Fibroblast of lung (primary cell): ENCODE data around the gene DCDC2B. TPM values are rescaled to one million over a fixed set of nuclear protein-coding genes. Genes with fewer than 3 reads are reported as not detected.

Source experiments
- DNase-seq, 2 donors: peaks; one replicate each; pipeline versions ENCODE4 v3.0.0 to v3.0.0-alpha.2; 2010; ENCODE audit warnings: low read depth in 2 of 2
- H2AFZ ChIP-seq: 2 replicates; pipeline ENCODE4 v1.5.1; 2012; ENCODE audit warnings: low read length, control low read depth, inconsistent platforms
- H3K27ac ChIP-seq: 2 replicates; pipeline ENCODE4 v1.5.1; 2011; ENCODE audit warnings: low read length, control low read depth; ENCODE audit not compliant: insufficient read depth
- H3K27me3 ChIP-seq: 2 replicates; pipeline ENCODE4 v1.5.1; 2011; ENCODE audit warnings: mild to moderate bottlenecking, low read length; ENCODE audit not compliant: control insufficient read depth, insufficient read depth
- H3K36me3 ChIP-seq: 2 replicates; pipeline ENCODE4 v1.5.1; 2011; ENCODE audit warnings: low read length; ENCODE audit not compliant: control insufficient read depth, insufficient read depth
- H3K4me1 ChIP-seq: 2 replicates; pipeline ENCODE4 v1.5.1; 2011; ENCODE audit warnings: low read length; ENCODE audit not compliant: control insufficient read depth, insufficient read depth; ENCODE audit errors: extremely low read depth
- H3K4me2 ChIP-seq: 2 replicates; pipeline ENCODE4 v1.5.1; 2011; ENCODE audit warnings: low read length, control low read depth; ENCODE audit not compliant: insufficient read depth; ENCODE audit errors: extremely low read depth
- H3K4me3 ChIP-seq, 4 experiments: fragments of 200-600 bp in 1 of 4; sonication (generic) in 1 of 4; replicated peaks in 1 of 4; 2 replicates each; pipeline ENCODE4 v1.5.1; 2011 to 2016; ENCODE audit warnings: low read length in 4 of 4, low read depth in 3 of 4, mild to moderate bottlenecking in 3 of 4, control low read depth in 2 of 4, inconsistent platforms in 1 of 4, mixed read lengths in 1 of 4; ENCODE audit not compliant: insufficient read depth in 1 of 4; ENCODE audit errors: control extremely low read depth in 1 of 4
- H3K79me2 ChIP-seq: 2 replicates; pipeline ENCODE4 v1.5.1; 2012; ENCODE audit warnings: mild to moderate bottlenecking, low read length, inconsistent platforms; ENCODE audit not compliant: control insufficient read depth, insufficient read depth
- H3K9ac ChIP-seq: 2 replicates; pipeline ENCODE4 v1.5.1; 2011; ENCODE audit warnings: mild to moderate bottlenecking, low read length, control low read depth; ENCODE audit not compliant: insufficient read depth
- H3K9me3 ChIP-seq: 2 replicates; pipeline ENCODE4 v1.5.1; 2012; ENCODE audit warnings: low read depth, low read length; ENCODE audit not compliant: control insufficient read depth, insufficient read depth
- H4K20me1 ChIP-seq: 2 replicates; pipeline ENCODE4 v1.5.1; 2011; ENCODE audit warnings: low read length; ENCODE audit not compliant: control insufficient read depth, insufficient read depth; ENCODE audit errors: extremely low read depth
- CTCF ChIP-seq, 2 donors: IDR thresholded peaks in 1 of 2; conservative IDR thresholded peaks in 1 of 2; 1 replicate in 1 of 2; 2 replicates in 1 of 2; pipeline ENCODE4 v1.5.1; 2011 to 2012; ENCODE audit warnings: low read length in 2 of 2, control low read depth in 1 of 2, inconsistent platforms in 1 of 2, low read depth in 1 of 2, mild to moderate bottlenecking in 1 of 2
- EZH2 ChIP-seq: IDR thresholded peaks from 2 replicates; pipeline ENCODE4 v1.5.1; 2012; ENCODE audit warnings: low read length, control low read depth, mild to moderate bottlenecking; ENCODE audit errors: missing control alignments
- polyA plus RNA-seq, 2 donors: library from polyadenylated mRNA; depleted of rRNA in 1 of 2; stranded (reverse) in 1 of 2; unstranded in 1 of 2; fragments of >200 nt; gene quantifications; 2 replicates each; pipeline ENCODE4 v1.2.1, GENCODE V29; 2011 to 2012; ENCODE audit warnings: missing spikeins in 1 of 2
- total RNA-seq: library from RNA; depleted of rRNA; stranded (reverse); fragments of >200 nt; gene quantifications from 2 replicates; pipeline ENCODE4 v1.2.1, GENCODE V29; 2014

DCDC2B gene
- total and polyA plus RNA-seq, 2 donors (not counting 1 experiment from before 2014, with no cell fraction given): not detected

- TF ChIP-seq CTCF (conservative IDR thresholded peaks at IDR 0.05 in 1 of 2, IDR thresholded peaks at IDR 0.05 in 1 of 2; ENCODE audit: low read depth in 1 of 2, low read length in 2 of 2): no peak
- TF ChIP-seq EZH2: no peak
These were observed 30.4 kb downstream of the DCDC2B start for GRCh38 chr1:32239337-32239736.

GRCh38 chr1:32239790-32240139 lies 30.9 kb downstream of the DCDC2B start:
- Histone ChIP-seq H3K27me3 (no peaks in the 10 kb centered on the region), H3K9ac (peak overlapping the region; percentile 78), H3K4me1 (peaks cover 11% of the 10 kb centered on the region), H3K79me2 (no peaks in the 10 kb centered on the region), H2AFZ (no peak overlapping the region), H3K27ac (peak overlapping the region; percentile 86), H3K4me2 (peak overlapping the region; percentile 29), H3K9me3 (no peaks in the 10 kb centered on the region), H3K4me3 (peak overlapping the region in 3 of 4 experiments; percentile 64 to 81 (median 80)), H4K20me1 (no peaks in the 10 kb centered on the region), H3K36me3 (peaks cover 8% of the 10 kb centered on the region)
- TF ChIP-seq EZH2 (no peak), CTCF (conservative IDR thresholded peaks at IDR 0.05 in 1 of 2, IDR thresholded peaks at IDR 0.05 in 1 of 2; ENCODE audit: low read depth in 1 of 2, low read length in 2 of 2) (no peak)
- no peak for DNase-seq

More at GRCh38 chr1:32239337-32239736, 30.4 kb downstream of the DCDC2B start:
- Histone ChIP-seq H3K27me3 (no peaks in the 10 kb centered on the region), H3K4me2 (peak overlapping the region; percentile 8), H3K79me2 (no peaks in the 10 kb centered on the region), H4K20me1 (no peaks in the 10 kb centered on the region), H3K9me3 (no peaks in the 10 kb centered on the region), H3K27ac (no peak overlapping the region), H3K4me1 (peaks cover 11% of the 10 kb centered on the region), H2AFZ (no peak overlapping the region), H3K36me3 (peaks cover 9% of the 10 kb centered on the region), H3K4me3 (no peak overlapping the region), H3K9ac (no peak overlapping the region)
- no peak for DNase-seq

- H4K20me1 ChIP-seq: no peaks in the 10 kb centered on the region
- H2AFZ ChIP-seq: peak overlapping the region; percentile 67
- H3K27ac ChIP-seq: peak overlapping the region; percentile 86
- no peaks in the 10 kb centered on the region for H3K27me3 ChIP-seq
- H3K4me2 ChIP-seq: peak overlapping the region; percentile 94
- peak overlapping the region; percentile 64 to 81 (median 77) for H3K4me3 ChIP-seq
- H3K79me2 ChIP-seq: no peaks in the 10 kb centered on the region
- DNase-seq: peak; percentile 48 to 58
- H3K36me3 ChIP-seq: peaks cover 5% of the 10 kb centered on the region
- no peak for TF ChIP-seq EZH2
- TF ChIP-seq CTCF (conservative IDR thresholded peaks at IDR 0.05 in 1 of 2, IDR thresholded peaks at IDR 0.05 in 1 of 2; ENCODE audit: low read depth in 1 of 2, low read length in 2 of 2): peak; percentile 3 to 27
- H3K4me1 ChIP-seq: peaks cover 10% of the 10 kb centered on the region
- H3K9ac ChIP-seq: peak overlapping the region; percentile 78
- no peaks in the 10 kb centered on the region for H3K9me3 ChIP-seq
These were observed 31.5 kb downstream of the DCDC2B start for GRCh38 chr1:32240140-32240951.
